ENCODE results near the gene GYPE. TPM values are rescaled to one million over a fixed set of nuclear protein-coding genes. Genes with fewer than 3 reads are reported as not detected.
"Not testable (repeated sequence)": the region's sequence is repeated elsewhere in the genome, so short reads cannot be mapped to it uniquely, and the experiment has no call there.

GYPE gene
- total and polyA plus RNA-seq, 3 donors from 2014 or later, result 0.62 to 1.2 TPM; not detected in 1

GRCh38 chr4:143858456-143858855 lies 46.9 kb downstream of the GYPE start:
- 78 to 90% methylated on average over 1 of the region's 1 CpG for WGBS, 2 donors
- H3K27ac ChIP-seq, result no peak overlapping the region
- H3K27me3 ChIP-seq, result no peaks in the 10 kb centered on the region
- no peak overlapping the region for H3K4me3 ChIP-seq
- no peaks in the 10 kb centered on the region for H3K4me1 ChIP-seq
- TF ChIP-seq POLR2A (IDR thresholded peaks at IDR 0.05), result no peak
- TF ChIP-seq, protein P1, sequence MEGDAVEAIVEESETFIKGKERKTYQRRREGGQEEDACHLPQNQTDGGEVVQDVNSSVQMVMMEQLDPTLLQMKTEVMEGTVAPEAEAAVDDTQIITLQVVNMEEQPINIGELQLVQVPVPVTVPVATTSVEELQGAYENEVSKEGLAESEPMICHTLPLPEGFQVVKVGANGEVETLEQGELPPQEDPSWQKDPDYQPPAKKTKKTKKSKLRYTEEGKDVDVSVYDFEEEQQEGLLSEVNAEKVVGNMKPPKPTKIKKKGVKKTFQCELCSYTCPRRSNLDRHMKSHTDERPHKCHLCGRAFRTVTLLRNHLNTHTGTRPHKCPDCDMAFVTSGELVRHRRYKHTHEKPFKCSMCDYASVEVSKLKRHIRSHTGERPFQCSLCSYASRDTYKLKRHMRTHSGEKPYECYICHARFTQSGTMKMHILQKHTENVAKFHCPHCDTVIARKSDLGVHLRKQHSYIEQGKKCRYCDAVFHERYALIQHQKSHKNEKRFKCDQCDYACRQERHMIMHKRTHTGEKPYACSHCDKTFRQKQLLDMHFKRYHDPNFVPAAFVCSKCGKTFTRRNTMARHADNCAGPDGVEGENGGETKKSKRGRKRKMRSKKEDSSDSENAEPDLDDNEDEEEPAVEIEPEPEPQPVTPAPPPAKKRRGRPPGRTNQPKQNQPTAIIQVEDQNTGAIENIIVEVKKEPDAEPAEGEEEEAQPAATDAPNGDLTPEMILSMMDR (IDR thresholded peaks at IDR 0.05), result no peak
- no peaks in the 10 kb centered on the region for H3K9me3 ChIP-seq
- DNase-seq, result no peak
- H3K36me3 ChIP-seq (ENCODE audit: low read depth, missing control alignments), result no peaks in the 10 kb centered on the region
- intact Hi-C loops (cut with DNase I; ENCODE audit: low total_unique reads), result no loop called here

DNA sequence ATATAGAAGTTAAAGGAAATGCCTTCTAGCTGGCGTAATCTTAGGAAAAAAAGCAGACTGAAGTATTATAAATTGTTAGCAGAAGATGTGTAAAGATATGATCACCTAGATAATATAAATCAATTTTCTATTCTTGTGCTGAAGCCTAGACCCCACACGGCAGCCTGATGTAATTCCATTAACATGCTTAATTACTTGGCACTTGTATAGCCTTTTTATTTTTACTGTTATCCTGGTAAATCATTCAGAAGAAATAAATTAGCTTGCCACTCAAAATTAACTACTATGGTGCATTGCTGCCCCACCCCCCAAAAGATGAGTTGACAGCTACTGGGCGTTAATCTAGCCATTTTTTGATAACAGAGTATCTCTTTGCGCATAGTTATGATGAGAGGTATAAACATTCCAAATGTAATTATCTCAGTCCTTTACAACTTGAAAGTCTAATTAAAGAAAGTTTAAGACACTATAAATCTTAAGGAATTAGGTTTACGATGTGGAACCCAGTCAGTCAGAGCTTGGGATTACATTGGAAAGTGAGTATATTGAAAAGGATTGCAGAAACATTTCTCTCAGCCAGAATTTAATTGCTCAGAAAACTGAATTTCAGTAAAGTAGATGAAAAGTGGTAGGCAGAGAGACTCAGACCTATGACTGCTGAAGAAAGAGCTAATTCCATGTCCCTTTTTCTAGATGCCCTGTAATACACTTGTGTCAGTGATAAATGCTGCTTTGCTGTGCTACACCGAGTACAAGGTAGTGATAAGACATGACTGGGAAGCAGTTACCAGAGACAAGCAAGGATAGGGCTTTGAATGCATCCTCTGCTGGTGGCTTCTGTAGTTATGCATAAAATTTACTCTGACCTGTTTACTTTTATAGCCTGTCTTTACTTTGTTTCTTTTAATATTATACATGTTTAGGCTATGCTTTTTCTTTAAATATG lies 47.7 kb downstream of the GYPE start:
- H3K27me3 ChIP-seq; H3K9me3 ChIP-seq; H3K4me3 ChIP-seq; H3K4me1 ChIP-seq; DNase-seq; H3K36me3 ChIP-seq (ENCODE audit: low read depth, missing control alignments); H3K27ac ChIP-seq; intact Hi-C loops (cut with DNase I; ENCODE audit: low total_unique reads): not testable (repeated sequence)
- WGBS, 2 donors, result 77 to 83% methylated on average over 6 of the region's 6 CpGs

- H3K36me3 ChIP-seq (ENCODE audit: low read depth, missing control alignments); H3K4me1 ChIP-seq; H3K27ac ChIP-seq; H3K27me3 ChIP-seq; H3K9me3 ChIP-seq; intact Hi-C loops (cut with DNase I; ENCODE audit: low total_unique reads); H3K4me3 ChIP-seq; DNase-seq: not testable (repeated sequence)
- 62 to 67% methylated on average over 6 of the region's 6 CpGs for WGBS, 2 donors
Measured at GRCh38 chr4:143856017-143856557, 49.3 kb downstream of the GYPE start.

GRCh38 chr4:143854645-143855044 lies 50.7 kb downstream of the GYPE start:
- 68 to 73% methylated on average over 4 of the region's 4 CpGs for WGBS, 2 donors
- H3K9me3 ChIP-seq; H3K27me3 ChIP-seq; DNase-seq; H3K4me3 ChIP-seq; H3K27ac ChIP-seq; intact Hi-C loops (cut with DNase I; ENCODE audit: low total_unique reads); H3K36me3 ChIP-seq (ENCODE audit: low read depth, missing control alignments); H3K4me1 ChIP-seq: not testable (repeated sequence)

- intact Hi-C loops (cut with DNase I; ENCODE audit: low total_unique reads); H3K9me3 ChIP-seq; DNase-seq: not testable (repeated sequence)
Measured at GRCh38 chr4:143849296-143849695, 56.1 kb downstream of the GYPE start.

DNA sequence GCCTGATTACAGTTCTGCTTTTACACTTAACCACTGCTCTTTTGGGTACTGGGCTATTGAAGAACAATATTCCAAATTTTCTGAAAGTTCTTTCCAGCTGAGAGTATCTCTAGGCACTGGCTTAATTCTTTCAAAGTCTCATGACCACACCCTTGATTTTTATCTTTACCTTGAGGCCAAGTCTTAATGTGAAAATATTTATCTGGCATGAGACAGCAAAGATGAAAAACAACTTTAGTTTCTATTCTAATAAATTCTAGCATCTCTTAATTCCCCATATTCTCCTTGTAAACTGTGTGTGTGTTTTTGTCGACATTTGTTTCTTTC lies 61.9 kb downstream of the GYPE start:
- DNase-seq; H3K27ac ChIP-seq; intact Hi-C loops (cut with DNase I; ENCODE audit: low total_unique reads); H3K4me1 ChIP-seq; H3K4me3 ChIP-seq; H3K27me3 ChIP-seq; H3K9me3 ChIP-seq; H3K36me3 ChIP-seq (ENCODE audit: low read depth, missing control alignments): not testable (repeated sequence)
- WGBS, 2 donors, result 96 to 100% methylated on average over 1 of the region's 1 CpG

More at GRCh38 chr4:143849296-143849695, 56.1 kb downstream of the GYPE start:
- H3K36me3 ChIP-seq (ENCODE audit: low read depth, missing control alignments); H3K27me3 ChIP-seq; H3K27ac ChIP-seq; H3K4me3 ChIP-seq; H3K4me1 ChIP-seq: not testable (repeated sequence)
- 87 to 93% methylated on average over 2 of the region's 2 CpGs for WGBS, 2 donors

DNA sequence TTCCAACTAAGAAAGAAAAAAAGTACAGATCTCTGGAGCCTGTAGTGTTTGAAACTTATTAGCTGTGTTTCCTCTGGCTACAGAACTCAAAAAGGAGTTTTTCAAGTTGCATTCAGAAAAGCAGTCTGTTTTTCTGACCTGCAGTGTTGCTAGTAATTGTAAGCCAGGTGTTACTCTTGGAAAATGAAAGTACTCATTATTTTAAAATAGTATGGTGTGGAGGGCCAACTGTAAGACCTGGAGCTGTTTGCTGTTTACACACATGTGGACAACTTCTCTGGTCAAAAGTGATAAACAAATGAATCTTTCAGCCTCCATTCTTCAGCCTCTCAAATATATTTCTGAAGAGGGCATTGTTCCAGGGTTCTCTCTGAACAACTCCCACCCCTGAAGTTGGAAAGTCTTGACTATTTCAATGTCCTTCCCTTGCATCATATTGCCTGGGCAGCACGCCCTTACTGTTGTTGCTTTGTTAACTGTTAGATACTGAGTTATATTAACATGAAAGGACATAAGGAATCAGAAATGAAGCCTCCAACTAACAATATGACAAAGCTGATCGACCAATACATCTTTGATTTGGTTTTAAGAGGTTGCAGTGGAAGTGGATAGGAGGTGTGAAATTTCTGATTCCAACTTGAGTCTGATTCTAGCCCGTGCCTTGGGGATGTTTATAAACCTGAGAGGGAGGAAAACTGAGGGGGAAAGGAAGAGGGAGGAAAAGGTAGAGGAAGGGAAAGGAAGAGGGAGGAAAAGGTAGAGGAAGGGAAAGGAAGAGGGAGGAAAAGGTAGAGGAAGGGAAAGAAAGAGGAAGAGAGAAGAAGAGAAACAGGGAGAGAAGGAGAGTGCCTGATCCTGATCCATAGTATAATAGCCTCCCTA lies 62.5 kb downstream of the GYPE start:
- DNase-seq; H3K4me1 ChIP-seq; H3K36me3 ChIP-seq (ENCODE audit: low read depth, missing control alignments); H3K4me3 ChIP-seq; H3K9me3 ChIP-seq; intact Hi-C loops (cut with DNase I; ENCODE audit: low total_unique reads); H3K27ac ChIP-seq; H3K27me3 ChIP-seq: not testable (repeated sequence)
- 66 to 73% methylated on average over 3 of the region's 3 CpGs for WGBS, 2 donors

- H3K27me3 ChIP-seq; H3K9me3 ChIP-seq; H3K27ac ChIP-seq; H3K4me1 ChIP-seq; DNase-seq; H3K36me3 ChIP-seq (ENCODE audit: low read depth, missing control alignments); intact Hi-C loops (cut with DNase I; ENCODE audit: low total_unique reads); H3K4me3 ChIP-seq: not testable (repeated sequence)
- 80 to 81% methylated on average over 5 to 7 of the region's 7 CpGs for WGBS, 2 donors
Measured at GRCh38 chr4:143839413-143839812, 65.9 kb downstream of the GYPE start.

DNA sequence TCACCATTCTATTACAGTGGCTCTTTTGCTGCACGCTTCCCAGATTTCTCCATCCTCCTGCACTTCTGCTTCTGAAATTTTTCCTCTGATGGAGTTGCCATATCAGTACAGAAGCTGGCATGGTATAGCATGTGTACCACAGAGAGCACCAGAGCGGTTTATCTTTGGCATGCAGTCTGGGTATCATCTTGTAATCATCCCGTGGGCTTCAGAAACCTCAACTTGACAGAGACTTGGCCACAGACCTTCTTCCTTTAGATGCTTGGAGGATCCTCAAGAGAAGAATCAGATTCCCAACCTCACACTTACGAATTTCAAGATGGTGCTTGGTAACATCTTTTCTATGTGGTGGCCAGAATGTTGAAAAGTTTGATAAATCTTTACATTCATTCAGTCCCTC lies 71.2 kb downstream of the GYPE start:
- H3K4me1 ChIP-seq; H3K4me3 ChIP-seq; DNase-seq; H3K36me3 ChIP-seq (ENCODE audit: low read depth, missing control alignments); H3K9me3 ChIP-seq; intact Hi-C loops (cut with DNase I; ENCODE audit: low total_unique reads); H3K27me3 ChIP-seq; H3K27ac ChIP-seq: not testable (repeated sequence)
- 87 to 92% methylated on average over 4 of the region's 4 CpGs for WGBS, 2 donors

DNA sequence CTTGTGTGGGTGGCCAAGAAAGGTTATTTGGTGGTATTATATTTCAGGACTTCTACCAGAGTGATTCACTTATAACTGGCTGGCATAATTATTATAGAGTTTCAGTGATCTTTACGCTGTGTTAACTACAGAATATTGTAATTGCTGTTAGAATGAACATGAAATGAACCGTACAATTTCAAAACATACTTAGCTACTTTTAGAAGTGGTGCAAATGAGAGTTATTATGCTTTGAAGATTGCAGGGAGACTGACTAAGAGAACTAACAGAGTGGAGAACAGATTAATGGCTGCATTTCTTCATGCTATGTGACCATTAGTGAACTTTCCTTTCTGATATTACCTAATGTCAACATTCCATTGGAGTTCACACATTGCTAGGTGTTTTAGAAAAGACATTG lies 71.7 kb downstream of the GYPE start:
- H3K27ac ChIP-seq; intact Hi-C loops (cut with DNase I; ENCODE audit: low total_unique reads); H3K4me3 ChIP-seq; DNase-seq; H3K4me1 ChIP-seq; H3K27me3 ChIP-seq; H3K36me3 ChIP-seq (ENCODE audit: low read depth, missing control alignments); H3K9me3 ChIP-seq: not testable (repeated sequence)
- 85 to 92% methylated on average over 2 of the region's 2 CpGs for WGBS, 2 donors
